Upper lobe of left lung (tissue), 6 donors: ENCODE measurements around the gene NCAM2. TPM values are rescaled to one million over a fixed set of nuclear protein-coding genes. Genes with fewer than 3 reads are reported as not detected.

ENCODE experiments used
- ATAC-seq, 2 donors: fragments of 200-7000 bp; cut with Tn5 transposase; one replicate each; pipeline ENCODE4 v1.9.1; 2022; ENCODE audit warnings: mild to moderate bottlenecking in 2 of 2, moderate library complexity in 2 of 2; ENCODE audit not compliant: low FRiP score in 2 of 2
- DNase-seq, 2 donors: peaks; one replicate each; pipeline ENCODE4 v3.0.0-alpha.2; 2019 to 2020
- H3K27ac ChIP-seq, 4 donors: fragments of 200-600 bp; sonication (generic); one replicate each; pipeline ENCODE4 v1.5.1; 2016 to 2019
- H3K27me3 ChIP-seq, 4 donors: fragments of 200-600 bp; sonication (generic); one replicate each; pipeline ENCODE4 v1.5.1; 2017 to 2019
- H3K36me3 ChIP-seq, 4 donors: fragments of 200-600 bp; sonication (generic); one replicate each; pipeline ENCODE4 v1.5.1; 2016 to 2019
- H3K4me1 ChIP-seq, 4 donors: fragments of 200-600 bp; sonication (generic); one replicate each; pipeline ENCODE4 v1.5.1; 2018 to 2019
- H3K4me3 ChIP-seq, 4 donors: fragments of 200-600 bp; sonication (generic); one replicate each; pipeline ENCODE4 v1.5.1; 2017 to 2019; ENCODE audit warnings: mild to moderate bottlenecking in 2 of 4, moderate library complexity in 1 of 4
- H3K9me3 ChIP-seq, 4 donors: fragments of 200-600 bp; sonication (generic); one replicate each; pipeline ENCODE4 v1.5.1; 2018 to 2019
- EP300 ChIP-seq, 4 donors: sonication (generic); formaldehyde crosslinking; IDR thresholded peaks; one replicate each; pipeline ENCODE4 v1.5.1; 2017; ENCODE audit warnings: antibody characterized with exemption in 4 of 4, control low read depth in 2 of 4
- POLR2A ChIP-seq, 4 donors: fragments of 450-650 bp; IDR thresholded peaks; one replicate each; pipeline ENCODE4 v1.5.1; 2016 to 2017; ENCODE audit warnings: antibody characterized with exemption in 4 of 4, mild to moderate bottlenecking in 2 of 4
- POLR2AphosphoS5 ChIP-seq, 2 donors: sonication (generic); formaldehyde crosslinking; IDR thresholded peaks; one replicate each; pipeline ENCODE4 v1.5.1; 2017; ENCODE audit warnings: antibody characterized with exemption in 2 of 2
- WGBS, 2 donors: methylation state at CpG; one replicate each; pipeline ENCODE4 v1.1.5; 2017 to 2018; 5-methylcytosine and 5-hydroxymethylcytosine counted together
- total RNA-seq, 6 donors: library from RNA; depleted of rRNA in 4 of 6; stranded (reverse); fragments of >200 nt in 4 of 6; gene quantifications; one replicate each; pipeline versions ENCODE4 v1.1.0 to v1.2.1, GENCODE V29; 2016 to 2021
- TF ChIP-seq, protein P1 (sequence below), 6 experiments: fragments of 450-650 bp in 4 of 6; fragments of 200-600 bp in 2 of 6; sonication (generic) in 2 of 6; IDR thresholded peaks; one replicate each; pipeline ENCODE4 v1.5.1; 2016 to 2019; ENCODE audit warnings: antibody characterized with exemption in 6 of 6
- donor health status: DM: no; HTN: no; CAD: no; lungs with moderate emphysema.
- donor health status: DM: no; HTN: yes; CAD: no; lungs with severe emphysema.

NCAM2 gene
- total RNA-seq, 6 donors from 2014 or later, result 2.0 to 8.6 (median 2.9) TPM

DNA sequence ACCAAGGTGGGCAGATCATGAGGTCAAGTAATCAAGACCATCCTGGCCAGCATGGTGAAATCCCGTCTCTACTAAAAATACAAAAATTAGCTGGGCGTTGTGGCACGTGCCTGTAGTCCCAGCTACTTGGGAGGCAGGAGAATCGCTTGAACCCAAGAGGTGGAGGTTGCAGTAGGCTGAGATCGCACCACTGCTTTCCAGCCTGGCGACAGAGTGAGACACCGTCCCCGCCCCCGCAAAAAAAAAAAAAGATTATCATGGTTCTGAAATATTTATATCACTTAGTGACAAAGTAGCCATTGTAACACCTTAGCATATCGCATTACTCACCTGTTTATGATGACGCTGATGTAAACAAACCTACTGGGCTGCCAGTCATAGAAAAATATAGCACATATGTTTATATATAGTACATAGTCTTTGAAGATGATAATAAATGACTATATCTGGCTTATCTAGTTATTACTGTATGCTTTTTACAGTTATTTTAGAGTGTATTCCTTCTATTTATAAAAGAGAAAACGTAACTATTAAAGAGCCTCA, 160.2 kb downstream of the NCAM2 start:
- H3K27ac ChIP-seq, result no peak overlapping the region
- WGBS, 2 donors, result 90 to 92% methylated on average over 12 of the region's 12 CpGs

DNA sequence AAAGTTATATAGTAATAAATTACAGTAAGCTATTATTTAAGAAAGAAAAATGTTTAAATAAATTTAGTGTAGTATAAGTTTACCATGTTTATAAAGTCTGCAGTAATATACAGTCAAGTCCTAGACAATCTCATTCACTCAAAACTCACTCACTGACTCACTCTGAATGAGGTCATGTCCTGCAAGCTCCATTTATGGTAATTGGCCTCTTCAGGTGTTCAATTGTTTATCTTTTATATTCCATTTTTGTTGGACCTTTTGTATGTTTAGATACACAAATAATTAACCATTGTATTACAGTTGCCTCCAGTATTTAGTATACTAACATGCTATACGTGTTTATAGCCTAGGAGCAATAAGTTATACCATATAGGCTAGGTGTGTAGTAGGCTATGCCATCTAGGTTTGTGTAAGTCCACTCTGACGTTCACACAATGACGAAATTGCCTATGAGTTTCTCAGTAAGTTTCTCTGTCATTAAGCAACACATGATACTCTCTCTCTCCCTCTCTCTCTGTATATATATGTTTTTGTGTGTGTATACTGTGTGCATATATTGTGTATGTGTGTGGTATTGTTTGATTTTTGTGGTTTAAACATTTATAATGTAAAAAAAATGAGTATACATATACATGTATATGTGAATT, 161.2 kb downstream of the NCAM2 start:
- WGBS, 2 donors, result 60 to 73% methylated on average over 3 of the region's 3 CpGs
- no peak for DNase-seq
- Histone ChIP-seq H3K9me3 (no peaks in the 10 kb centered on the region), H3K4me3 (no peak overlapping the region), H3K27me3 (no peaks in the 10 kb centered on the region), H3K36me3 (no peaks in the 10 kb centered on the region), H3K4me1 (no peaks in the 10 kb centered on the region), H3K27ac (no peak overlapping the region)
- ATAC-seq, result no peak
- no peak for TF ChIP-seq POLR2AphosphoS5 (IDR thresholded peaks at IDR 0.05)

More for the DNA sequence above, 160.2 kb downstream of the NCAM2 start:
- Histone ChIP-seq H3K4me3 (no peak overlapping the region), H3K4me1 (no peaks in the 10 kb centered on the region), H3K9me3 (no peaks in the 10 kb centered on the region), H3K27me3 (no peaks in the 10 kb centered on the region), H3K36me3 (no peaks in the 10 kb centered on the region)
- DNase-seq (no peak), ATAC-seq (no peak)
- no peak for TF ChIP-seq POLR2A (IDR thresholded peaks at IDR 0.05)
- no peak for TF ChIP-seq POLR2AphosphoS5 (IDR thresholded peaks at IDR 0.05)
- TF ChIP-seq EP300 (IDR thresholded peaks at IDR 0.05), result no peak
- TF ChIP-seq, protein P1, sequence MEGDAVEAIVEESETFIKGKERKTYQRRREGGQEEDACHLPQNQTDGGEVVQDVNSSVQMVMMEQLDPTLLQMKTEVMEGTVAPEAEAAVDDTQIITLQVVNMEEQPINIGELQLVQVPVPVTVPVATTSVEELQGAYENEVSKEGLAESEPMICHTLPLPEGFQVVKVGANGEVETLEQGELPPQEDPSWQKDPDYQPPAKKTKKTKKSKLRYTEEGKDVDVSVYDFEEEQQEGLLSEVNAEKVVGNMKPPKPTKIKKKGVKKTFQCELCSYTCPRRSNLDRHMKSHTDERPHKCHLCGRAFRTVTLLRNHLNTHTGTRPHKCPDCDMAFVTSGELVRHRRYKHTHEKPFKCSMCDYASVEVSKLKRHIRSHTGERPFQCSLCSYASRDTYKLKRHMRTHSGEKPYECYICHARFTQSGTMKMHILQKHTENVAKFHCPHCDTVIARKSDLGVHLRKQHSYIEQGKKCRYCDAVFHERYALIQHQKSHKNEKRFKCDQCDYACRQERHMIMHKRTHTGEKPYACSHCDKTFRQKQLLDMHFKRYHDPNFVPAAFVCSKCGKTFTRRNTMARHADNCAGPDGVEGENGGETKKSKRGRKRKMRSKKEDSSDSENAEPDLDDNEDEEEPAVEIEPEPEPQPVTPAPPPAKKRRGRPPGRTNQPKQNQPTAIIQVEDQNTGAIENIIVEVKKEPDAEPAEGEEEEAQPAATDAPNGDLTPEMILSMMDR (IDR thresholded peaks at IDR 0.05), result no peak

DNA sequence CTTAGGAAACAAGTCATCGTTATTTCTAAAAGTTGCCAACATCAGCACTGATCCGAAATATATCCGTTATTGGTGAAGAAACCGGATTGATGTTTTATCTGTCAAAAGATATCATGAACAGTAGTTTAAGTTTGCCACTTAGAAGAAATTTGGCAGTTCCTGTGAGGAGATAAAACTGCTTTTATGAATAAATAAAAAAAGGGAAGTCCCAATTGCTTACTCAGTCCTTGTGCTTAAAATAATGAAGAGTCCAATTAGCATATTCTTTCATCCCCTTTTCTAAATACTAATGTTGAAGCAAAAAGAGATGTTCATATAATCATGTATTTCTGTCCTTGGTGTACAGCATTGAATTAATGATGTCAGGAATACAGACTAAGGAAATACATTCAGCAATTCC, 164.6 kb downstream of the NCAM2 start:
- Histone ChIP-seq H3K27me3 (no peaks in the 10 kb centered on the region), H3K9me3 (no peaks in the 10 kb centered on the region), H3K4me3 (no peak overlapping the region), H3K27ac (no peak overlapping the region), H3K36me3 (no peaks in the 10 kb centered on the region), H3K4me1 (no peaks in the 10 kb centered on the region)
- WGBS, 2 donors, result 53 to 56% methylated on average over 4 of the region's 4 CpGs
- TF ChIP-seq, protein P1 (IDR thresholded peaks at IDR 0.05), result no peak
- TF ChIP-seq POLR2A (IDR thresholded peaks at IDR 0.05) (no peak), EP300 (IDR thresholded peaks at IDR 0.05) (no peak), POLR2AphosphoS5 (IDR thresholded peaks at IDR 0.05) (no peak)
- DNase-seq, result no peak
- ATAC-seq, result no peak

DNA sequence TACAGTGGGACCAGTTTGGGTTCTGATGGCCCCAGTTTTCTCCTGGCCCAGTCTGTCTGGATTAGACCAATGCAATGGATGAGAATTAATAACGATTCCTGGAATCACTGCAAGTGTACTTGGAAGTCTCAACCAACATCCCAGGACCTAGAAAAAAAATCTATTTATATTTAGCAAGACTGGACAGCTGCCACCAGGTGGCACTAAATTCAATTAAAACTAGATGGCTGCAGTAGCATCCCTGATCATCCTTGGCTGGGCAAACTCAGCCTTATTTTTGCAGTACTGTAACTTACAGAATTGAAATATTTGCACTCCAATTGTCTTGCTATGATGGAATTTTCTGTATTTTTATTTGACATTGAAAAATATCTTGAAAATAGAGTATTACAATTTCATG, 165.7 kb downstream of the NCAM2 start:
- ATAC-seq, result peak in 1 of 2 donors; percentile 75
- WGBS, 2 donors, result 7 to 17% methylated on average over 1 of the region's 1 CpG
- Histone ChIP-seq H3K27ac (no peak overlapping the region), H3K9me3 (no peaks in the 10 kb centered on the region), H3K4me3 (no peak overlapping the region), H3K27me3 (no peaks in the 10 kb centered on the region), H3K4me1 (no peaks in the 10 kb centered on the region), H3K36me3 (no peaks in the 10 kb centered on the region)
- peak in 1 of 2 donors; percentile 28 for DNase-seq
- TF ChIP-seq POLR2A (IDR thresholded peaks at IDR 0.05) (no peak), POLR2AphosphoS5 (IDR thresholded peaks at IDR 0.05) (no peak)
- TF ChIP-seq, protein P1 (IDR thresholded peaks at IDR 0.05), result peak in 4 of 6 experiments; percentile 34 to 45 (median 42)

DNA sequence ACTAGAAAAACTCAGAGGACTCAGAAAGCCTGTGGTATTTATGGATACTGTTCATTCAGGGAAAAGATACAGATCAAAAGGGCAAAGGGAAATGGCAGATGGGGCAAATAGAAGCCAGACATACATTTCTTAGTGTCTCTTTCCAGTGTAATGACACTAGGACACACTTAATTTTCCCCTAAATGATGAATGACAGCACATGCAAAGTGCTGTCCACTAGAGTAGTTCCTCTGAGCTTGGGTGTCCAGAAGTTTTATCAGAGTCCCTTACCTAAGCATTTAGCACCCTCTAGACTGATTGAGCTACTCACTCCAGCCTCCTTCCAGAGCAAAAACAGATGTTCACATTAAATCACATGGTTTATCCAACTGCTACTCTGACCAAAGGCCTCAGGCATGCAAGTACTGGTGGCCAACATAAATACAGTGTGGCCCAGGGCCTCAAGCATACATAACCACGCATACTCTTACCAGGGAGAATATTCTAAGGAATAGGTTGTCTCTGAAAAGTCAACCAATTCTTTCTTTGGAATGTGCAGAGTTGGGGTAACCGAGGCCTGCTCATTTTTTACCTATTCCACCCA, 166.9 kb downstream of the NCAM2 start:
- Histone ChIP-seq H3K27ac (no peak overlapping the region), H3K36me3 (no peaks in the 10 kb centered on the region), H3K9me3 (no peaks in the 10 kb centered on the region), H3K27me3 (no peaks in the 10 kb centered on the region), H3K4me3 (no peak overlapping the region), H3K4me1 (no peaks in the 10 kb centered on the region)
- 77 to 85% methylated on average over 2 of the region's 2 CpGs for WGBS, 2 donors
- TF ChIP-seq POLR2AphosphoS5 (IDR thresholded peaks at IDR 0.05) (no peak), POLR2A (IDR thresholded peaks at IDR 0.05) (no peak), EP300 (IDR thresholded peaks at IDR 0.05) (no peak)
- TF ChIP-seq, protein P1 (IDR thresholded peaks at IDR 0.05), result no peak
- DNase-seq, result no peak
- ATAC-seq, result peak in 1 of 2 donors; percentile 72
